Breast epithelium (tissue), 4 donors: ENCODE measurements around the gene OLR1. TPM values are rescaled to one million over a fixed set of nuclear protein-coding genes. Genes with fewer than 3 reads are reported as not detected.

ENCODE experiments used
- DNase-seq, 2 donors: peaks; one replicate each; pipeline ENCODE4 v3.0.0-alpha.2; 2019; ENCODE audit warnings: low spot score in 2 of 2
- H3K27ac ChIP-seq, 2 donors: fragments of 200-600 bp; sonication (generic) in 1 of 2; one replicate each; pipeline ENCODE4 v1.5.1; 2016 to 2019; ENCODE audit warnings: mild to moderate bottlenecking in 1 of 2
- H3K27me3 ChIP-seq, 2 donors: fragments of 200-600 bp; sonication (generic) in 1 of 2; one replicate each; pipeline versions ENCODE4 v1.5.1 to v1.6.0; 2017 to 2019; ENCODE audit warnings: control low read depth in 1 of 2, mild to moderate bottlenecking in 1 of 2
- H3K36me3 ChIP-seq: fragments of 200-600 bp; one replicate; pipeline ENCODE4 v1.5.1; 2019
- H3K4me1 ChIP-seq, 2 donors: fragments of 200-600 bp; sonication (generic); one replicate each; pipeline ENCODE4 v1.5.1; 2016 to 2019; ENCODE audit warnings: control low read depth in 1 of 2
- H3K4me3 ChIP-seq, 3 donors: fragments of 200-600 bp; sonication (generic); 1 replicate in 2 of 3; 2 replicates in 1 of 3; pipeline ENCODE4 v1.5.1; 2016 to 2019; ENCODE audit warnings: mild to moderate bottlenecking in 3 of 3, moderate library complexity in 2 of 3
- H3K9me3 ChIP-seq, 2 donors: fragments of 200-600 bp; sonication (generic) in 1 of 2; one replicate each; pipeline ENCODE4 v1.5.1; 2016 to 2019; ENCODE audit warnings: control low read depth in 1 of 2
- POLR2A ChIP-seq: fragments of 450-650 bp; IDR thresholded peaks from one replicate; pipeline ENCODE4 v1.6.1; 2016; ENCODE audit warnings: antibody characterized with exemption, mild to moderate bottlenecking, moderate library complexity
- POLR2AphosphoS5 ChIP-seq, 3 donors: sonication (generic); formaldehyde crosslinking; IDR thresholded peaks; one replicate each; pipeline ENCODE4 v1.6.1; 2017; ENCODE audit warnings: antibody characterized with exemption in 3 of 3
- intact Hi-C: fragments of 100-400 bp; cut with DNase I; formaldehyde crosslinking; loops from one replicate; pipeline ENCODE4 v1.15.1; 2023; ENCODE audit warnings: low total_unique reads
- total RNA-seq, 3 donors: library from RNA; depleted of rRNA; stranded (reverse); fragments of >200 nt; gene quantifications; one replicate each; pipeline ENCODE4 v1.1.0, GENCODE V29; 2016
- TF ChIP-seq, protein P1 (sequence below), 3 donors: fragments of 450-650 bp; IDR thresholded peaks; one replicate each; pipeline ENCODE4 v1.5.1; 2016 to 2017; ENCODE audit warnings: antibody characterized with exemption in 3 of 3, mild to moderate bottlenecking in 3 of 3, moderate library complexity in 3 of 3

Gene OLR1
- total RNA-seq, 3 donors from 2014 or later, result 3.3 to 17.1 TPM; not detected in 1

DNA sequence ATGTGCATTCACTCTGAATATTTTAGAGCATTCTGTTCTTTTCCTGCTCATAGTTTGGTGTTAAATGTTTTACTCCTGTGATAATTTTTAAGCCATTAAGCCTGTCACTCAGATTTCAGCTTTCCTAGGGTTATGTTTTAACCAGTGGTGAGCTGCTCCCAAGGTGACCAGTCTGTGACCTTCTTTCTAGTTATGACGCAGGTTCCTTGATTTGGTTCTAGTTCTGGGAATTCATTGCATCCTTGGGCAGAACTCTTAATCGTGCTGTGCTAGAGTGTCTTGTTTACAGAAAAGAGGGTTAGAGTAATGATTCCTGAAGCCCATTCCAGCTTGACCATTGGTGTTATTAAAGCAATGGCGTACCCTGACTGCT is 42.9 kb upstream of the OLR1 start:
- Histone ChIP-seq H3K4me1 (no peaks in the 10 kb centered on the region), H3K27ac (peak overlapping the region; percentile 99), H3K27me3 (no peaks in the 10 kb centered on the region), H3K36me3 (no peaks in the 10 kb centered on the region), H3K9me3 (no peaks in the 10 kb centered on the region), H3K4me3 (peak overlapping the region; percentile 69 to 91 (median 82))
- intact Hi-C loops, result no loop called here
- TF ChIP-seq POLR2A (no peak), POLR2AphosphoS5 (IDR thresholded peaks at IDR 0.05) (no peak)
- TF ChIP-seq, protein P1, sequence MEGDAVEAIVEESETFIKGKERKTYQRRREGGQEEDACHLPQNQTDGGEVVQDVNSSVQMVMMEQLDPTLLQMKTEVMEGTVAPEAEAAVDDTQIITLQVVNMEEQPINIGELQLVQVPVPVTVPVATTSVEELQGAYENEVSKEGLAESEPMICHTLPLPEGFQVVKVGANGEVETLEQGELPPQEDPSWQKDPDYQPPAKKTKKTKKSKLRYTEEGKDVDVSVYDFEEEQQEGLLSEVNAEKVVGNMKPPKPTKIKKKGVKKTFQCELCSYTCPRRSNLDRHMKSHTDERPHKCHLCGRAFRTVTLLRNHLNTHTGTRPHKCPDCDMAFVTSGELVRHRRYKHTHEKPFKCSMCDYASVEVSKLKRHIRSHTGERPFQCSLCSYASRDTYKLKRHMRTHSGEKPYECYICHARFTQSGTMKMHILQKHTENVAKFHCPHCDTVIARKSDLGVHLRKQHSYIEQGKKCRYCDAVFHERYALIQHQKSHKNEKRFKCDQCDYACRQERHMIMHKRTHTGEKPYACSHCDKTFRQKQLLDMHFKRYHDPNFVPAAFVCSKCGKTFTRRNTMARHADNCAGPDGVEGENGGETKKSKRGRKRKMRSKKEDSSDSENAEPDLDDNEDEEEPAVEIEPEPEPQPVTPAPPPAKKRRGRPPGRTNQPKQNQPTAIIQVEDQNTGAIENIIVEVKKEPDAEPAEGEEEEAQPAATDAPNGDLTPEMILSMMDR (IDR thresholded peaks at IDR 0.05), result no peak
- DNase-seq, result no peak

DNA sequence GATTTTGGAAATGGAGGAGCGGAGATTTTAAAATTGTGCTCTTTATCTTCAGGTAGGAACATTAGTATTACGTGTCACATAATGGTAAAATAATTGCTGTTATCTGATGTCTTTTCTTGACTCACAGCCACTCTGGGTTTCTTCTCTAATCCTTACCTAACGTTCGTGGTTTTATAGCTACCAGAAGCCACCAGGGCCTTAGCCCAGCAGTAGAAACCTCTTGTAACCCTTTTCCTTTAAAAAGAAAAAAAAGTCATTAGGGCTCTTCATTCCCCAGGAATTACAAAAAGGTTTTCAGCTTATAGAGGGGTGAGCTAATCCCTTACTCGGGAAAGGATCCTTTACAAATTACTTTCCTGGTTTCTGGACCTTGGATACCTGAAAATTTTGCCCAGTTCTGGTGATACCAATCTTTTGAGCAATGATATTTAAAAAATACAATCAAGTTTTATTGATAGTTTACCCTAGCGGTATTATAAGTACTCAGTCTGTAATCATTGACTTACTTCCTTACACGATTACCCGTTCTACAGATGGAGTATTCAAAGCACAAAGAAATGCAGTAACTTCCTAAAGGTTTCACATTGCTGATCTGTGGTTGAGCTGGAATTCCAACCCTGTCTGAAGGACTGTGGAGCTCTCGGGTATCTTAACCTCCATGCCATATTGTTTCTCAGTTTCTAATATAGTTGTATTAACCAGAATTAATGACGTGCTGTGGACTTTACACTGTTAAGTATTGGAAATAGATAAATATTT is 42.4 kb upstream of the OLR1 start:
- Histone ChIP-seq H3K9me3 (no peaks in the 10 kb centered on the region), H3K4me3 (peak overlapping the region; percentile 69 to 91 (median 82)), H3K27me3 (no peaks in the 10 kb centered on the region), H3K4me1 (no peaks in the 10 kb centered on the region), H3K27ac (peak overlapping the region; percentile 99), H3K36me3 (no peaks in the 10 kb centered on the region)
- TF ChIP-seq POLR2AphosphoS5 (IDR thresholded peaks at IDR 0.05) (no peak), POLR2A (no peak)
- TF ChIP-seq, protein P1 (IDR thresholded peaks at IDR 0.05), result no peak
- intact Hi-C loops, result no loop called here
- DNase-seq, result no peak

- intact Hi-C loops, result no loop called here
- no peaks in the 10 kb centered on the region for H3K27me3 ChIP-seq
- TF ChIP-seq POLR2A, result peak; percentile 73
- peak; percentile 58 to 84 (median 62) for TF ChIP-seq POLR2AphosphoS5 (IDR thresholded peaks at IDR 0.05)
- TF ChIP-seq, protein P1 (IDR thresholded peaks at IDR 0.05), result no peak
- no peaks in the 10 kb centered on the region for H3K4me1 ChIP-seq
- DNase-seq, result peak; percentile 71 to 88
- no peaks in the 10 kb centered on the region for H3K9me3 ChIP-seq
- no peaks in the 10 kb centered on the region for H3K36me3 ChIP-seq
- peak overlapping the region; percentile 99 for H3K27ac ChIP-seq
- peak overlapping the region; percentile 69 to 91 (median 82) for H3K4me3 ChIP-seq
Measured at GRCh38 chr12:10213168-10214135, 41.5 kb upstream of the OLR1 start.

- no peaks in the 10 kb centered on the region for H3K4me1 ChIP-seq
- TF ChIP-seq, protein P1 (IDR thresholded peaks at IDR 0.05), result peak; percentile 9 to 15 (median 11)
- TF ChIP-seq POLR2A (peak; percentile 68), POLR2AphosphoS5 (IDR thresholded peaks at IDR 0.05) (peak in 1 of 3 donors; percentile 46)
- peak; percentile 84 to 85 for DNase-seq
- peak within 1 kb of the TSS; percentile 99 for H3K27ac ChIP-seq
- no peaks in the 10 kb centered on the region for H3K9me3 ChIP-seq
- intact Hi-C loops, result no loop called here
- peak within 1 kb of the TSS; percentile 69 to 91 (median 82) for H3K4me3 ChIP-seq
- H3K36me3 ChIP-seq, result no peaks in the 10 kb centered on the region
- no peaks in the 10 kb centered on the region for H3K27me3 ChIP-seq
Measured at GRCh38 chr12:10212739-10213131, 40.8 kb upstream of the OLR1 start, which contains the start of gene GABARAPL1. Gene GABARAPL1 (plus strand): TSS chr12:10212877. CDS start chr12:10213130, 253 bp downstream.
